ENCODE data around the gene SPACA6.

Gene SPACA6

DNA sequence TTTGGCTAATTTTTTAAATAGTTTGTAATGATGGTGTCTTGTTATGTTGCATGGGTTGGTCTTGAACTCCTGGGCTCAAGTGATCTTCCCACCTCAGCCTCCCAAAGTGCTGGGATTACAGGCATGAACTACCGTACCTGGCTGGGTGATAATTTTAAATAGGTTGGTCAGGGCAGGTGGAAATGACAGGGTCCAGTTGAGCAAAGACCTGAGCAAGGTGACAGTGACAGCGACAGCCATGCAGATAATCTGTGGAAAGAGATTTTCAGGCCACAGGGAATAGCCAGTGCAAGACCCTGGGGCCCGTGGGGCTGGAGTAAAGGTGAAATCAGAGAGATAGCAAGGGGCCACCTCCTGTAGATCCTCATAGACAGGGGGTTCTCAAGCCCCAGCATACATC lies 3.5 kb downstream of the SPACA6 start:
- Histone ChIP-seq H3K36me3 (ENCODE audit: control insufficient read depth in 2 of 2, insufficient read depth in 2 of 2, low read length in 2 of 2) (peaks cover 20 to 58% of the 10 kb centered on the region in 2 donors), H3K9me3 (ENCODE audit: control insufficient read depth in 2 of 2, low read length in 2 of 2) (no peaks in the 10 kb centered on the region), H3K4me3 (ENCODE audit: low read length in 2 of 2) (no peak overlapping the region)

DNA sequence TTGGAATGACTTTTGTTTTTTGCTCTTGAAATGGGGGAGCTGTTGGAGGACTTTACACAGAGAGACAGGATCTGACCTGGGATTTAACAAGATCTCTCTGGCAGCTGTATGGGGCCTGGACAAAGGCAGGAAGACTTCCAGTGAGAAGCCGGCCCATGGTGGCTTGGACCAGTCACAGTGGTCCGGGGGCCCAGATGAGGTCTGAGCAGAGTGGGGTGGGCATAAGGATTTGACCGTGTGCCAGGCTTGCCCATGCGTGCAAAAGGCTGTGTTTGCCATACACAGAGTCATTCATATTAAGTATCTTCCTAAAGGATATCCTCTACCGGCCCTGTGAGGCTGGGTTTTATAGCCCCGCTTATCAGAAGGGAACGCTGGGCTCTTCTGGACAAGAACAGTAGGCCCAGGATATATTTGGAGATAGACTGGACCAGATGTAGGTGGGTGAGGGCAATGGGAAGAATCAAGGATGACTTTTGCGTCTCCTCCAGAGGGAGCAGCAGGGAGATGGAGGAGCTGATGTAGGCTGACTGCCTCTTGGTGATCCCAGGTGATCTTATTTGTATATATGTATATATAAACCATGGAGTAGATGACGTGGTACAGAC lies 4.1 kb downstream of the SPACA6 start:
- Histone ChIP-seq H3K9me3 (ENCODE audit: control insufficient read depth in 2 of 2, low read length in 2 of 2) (no peaks in the 10 kb centered on the region), H3K36me3 (ENCODE audit: control insufficient read depth in 2 of 2, insufficient read depth in 2 of 2, low read length in 2 of 2) (peaks cover 20 to 58% of the 10 kb centered on the region in 2 donors), H3K27me3 (ENCODE audit: control insufficient read depth in 1 of 2, insufficient read depth in 2 of 2, low read length in 2 of 2) (no peaks in the 10 kb centered on the region), H3K27ac (ENCODE audit: low read length) (no peak overlapping the region), H3K4me3 (ENCODE audit: low read length in 2 of 2) (no peak overlapping the region), H3K9ac (ENCODE audit: low read length in 2 of 2) (no peak overlapping the region), H3K4me1 (ENCODE audit: control insufficient read depth, insufficient read depth, low read length) (peaks cover 19% of the 10 kb centered on the region)

More for the DNA sequence above, 3.5 kb downstream of the SPACA6 start:
- Histone ChIP-seq H3K9ac (ENCODE audit: low read length in 2 of 2) (no peak overlapping the region), H3K27me3 (ENCODE audit: control insufficient read depth in 1 of 2, insufficient read depth in 2 of 2, low read length in 2 of 2) (no peaks in the 10 kb centered on the region), H3K27ac (ENCODE audit: low read length) (no peak overlapping the region), H3K4me1 (ENCODE audit: control insufficient read depth, insufficient read depth, low read length) (peaks cover 26% of the 10 kb centered on the region)

DNA sequence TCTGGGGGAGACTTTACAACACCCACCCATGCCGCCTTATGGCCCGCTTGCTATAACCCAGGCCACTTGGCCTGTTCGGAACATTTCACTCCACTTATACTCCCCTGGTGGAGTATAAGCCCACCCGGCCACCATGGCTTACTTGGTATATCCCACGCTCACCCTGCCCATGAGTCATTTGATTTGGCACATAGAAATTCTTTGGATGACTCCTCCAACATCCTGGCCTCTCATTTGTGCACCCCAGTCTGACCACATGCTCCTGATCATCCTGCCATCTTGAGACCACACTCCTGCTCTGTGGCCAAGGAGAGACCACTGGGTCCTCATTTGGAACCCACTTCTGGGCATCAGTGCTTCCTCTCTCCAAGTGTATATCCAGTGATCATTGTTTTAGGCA lies 5.2 kb downstream of the SPACA6 start:
- H3K27ac ChIP-seq (ENCODE audit: low read length): no peak overlapping the region
- no peak overlapping the region for H3K9ac ChIP-seq (ENCODE audit: low read length in 2 of 2)
- no peak overlapping the region for H3K4me3 ChIP-seq (ENCODE audit: low read length in 2 of 2)
- peaks cover 20 to 52% of the 10 kb centered on the region in 2 donors for H3K36me3 ChIP-seq (ENCODE audit: control insufficient read depth in 2 of 2, insufficient read depth in 2 of 2, low read length in 2 of 2)
- H3K4me1 ChIP-seq (ENCODE audit: control insufficient read depth, insufficient read depth, low read length): peaks cover 18% of the 10 kb centered on the region
- no peaks in the 10 kb centered on the region for H3K27me3 ChIP-seq (ENCODE audit: control insufficient read depth in 1 of 2, insufficient read depth in 2 of 2, low read length in 2 of 2)
- no peaks in the 10 kb centered on the region for H3K9me3 ChIP-seq (ENCODE audit: control insufficient read depth in 2 of 2, low read length in 2 of 2)

DNA sequence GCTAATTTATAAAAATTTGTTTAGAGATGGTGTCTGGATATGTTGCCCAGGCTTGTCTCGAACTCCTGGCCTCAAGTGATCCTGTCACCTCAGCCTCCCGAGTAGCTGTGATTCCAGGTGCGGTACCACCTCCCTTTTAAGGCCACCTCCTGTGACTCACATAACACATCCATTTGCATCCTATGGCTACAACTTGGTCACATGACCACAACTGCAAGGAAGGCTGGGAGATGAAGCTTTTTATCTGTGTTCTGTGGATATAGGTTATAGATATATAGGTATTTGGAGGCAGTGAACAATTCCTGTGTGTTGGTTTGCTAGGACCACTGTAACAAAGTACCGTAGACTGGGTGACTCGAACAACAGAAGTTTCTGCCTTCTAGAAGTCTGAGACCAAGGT lies 6.0 kb downstream of the SPACA6 start:
- Histone ChIP-seq H3K9ac (ENCODE audit: low read length in 2 of 2) (no peak overlapping the region), H3K27ac (ENCODE audit: low read length) (no peak overlapping the region), H3K27me3 (ENCODE audit: control insufficient read depth in 1 of 2, insufficient read depth in 2 of 2, low read length in 2 of 2) (no peaks in the 10 kb centered on the region), H3K36me3 (ENCODE audit: control insufficient read depth in 2 of 2, insufficient read depth in 2 of 2, low read length in 2 of 2) (peaks cover 20 to 44% of the 10 kb centered on the region in 2 donors), H3K4me1 (ENCODE audit: control insufficient read depth, insufficient read depth, low read length) (peaks cover 9% of the 10 kb centered on the region), H3K4me3 (ENCODE audit: low read length in 2 of 2) (no peak overlapping the region), H3K9me3 (ENCODE audit: control insufficient read depth in 2 of 2, low read length in 2 of 2) (no peaks in the 10 kb centered on the region)

DNA sequence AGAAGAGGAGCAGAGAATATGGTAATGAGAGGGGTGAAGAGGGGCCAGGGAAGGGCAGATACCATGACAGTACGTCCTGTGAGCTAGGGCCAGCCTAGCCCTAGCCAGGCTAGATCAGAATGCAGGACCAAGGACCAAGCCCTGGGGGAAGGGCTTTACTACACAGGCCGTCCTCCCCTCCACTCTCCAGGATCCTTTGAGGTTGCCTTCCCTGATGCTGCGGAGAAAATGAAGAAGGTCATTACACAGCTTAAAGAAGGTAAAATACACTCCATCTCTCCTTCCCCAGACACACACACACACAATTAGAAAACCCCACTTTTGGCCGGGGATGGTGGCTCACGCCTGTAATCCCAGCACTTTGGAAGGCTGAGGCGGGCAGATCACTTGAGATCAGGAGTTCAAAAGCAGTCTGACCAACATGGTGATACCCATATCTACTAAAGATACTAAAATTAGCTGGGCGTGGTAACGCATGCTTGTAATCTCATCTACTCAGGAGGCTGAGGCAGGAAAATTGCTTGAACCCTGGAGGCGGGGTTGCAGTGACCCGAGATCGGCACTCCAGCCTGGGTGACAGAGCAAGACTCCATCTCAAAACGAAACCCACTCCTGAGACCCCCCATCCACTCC lies 8.5 kb downstream of the SPACA6 start:
- peaks cover 14% of the 10 kb centered on the region for H3K4me1 ChIP-seq (ENCODE audit: control insufficient read depth, insufficient read depth, low read length)
- H3K4me3 ChIP-seq (ENCODE audit: low read length in 2 of 2): no peak overlapping the region
- peaks cover 9 to 30% of the 10 kb centered on the region in 2 donors for H3K36me3 ChIP-seq (ENCODE audit: control insufficient read depth in 2 of 2, insufficient read depth in 2 of 2, low read length in 2 of 2)
- peak overlapping the region; percentile 93 for H3K27ac ChIP-seq (ENCODE audit: low read length)
- H3K9ac ChIP-seq (ENCODE audit: low read length in 2 of 2): no peak overlapping the region
- no peaks in the 10 kb centered on the region for H3K9me3 ChIP-seq (ENCODE audit: control insufficient read depth in 2 of 2, low read length in 2 of 2)
- no peaks in the 10 kb centered on the region for H3K27me3 ChIP-seq (ENCODE audit: control insufficient read depth in 1 of 2, insufficient read depth in 2 of 2, low read length in 2 of 2)

DNA sequence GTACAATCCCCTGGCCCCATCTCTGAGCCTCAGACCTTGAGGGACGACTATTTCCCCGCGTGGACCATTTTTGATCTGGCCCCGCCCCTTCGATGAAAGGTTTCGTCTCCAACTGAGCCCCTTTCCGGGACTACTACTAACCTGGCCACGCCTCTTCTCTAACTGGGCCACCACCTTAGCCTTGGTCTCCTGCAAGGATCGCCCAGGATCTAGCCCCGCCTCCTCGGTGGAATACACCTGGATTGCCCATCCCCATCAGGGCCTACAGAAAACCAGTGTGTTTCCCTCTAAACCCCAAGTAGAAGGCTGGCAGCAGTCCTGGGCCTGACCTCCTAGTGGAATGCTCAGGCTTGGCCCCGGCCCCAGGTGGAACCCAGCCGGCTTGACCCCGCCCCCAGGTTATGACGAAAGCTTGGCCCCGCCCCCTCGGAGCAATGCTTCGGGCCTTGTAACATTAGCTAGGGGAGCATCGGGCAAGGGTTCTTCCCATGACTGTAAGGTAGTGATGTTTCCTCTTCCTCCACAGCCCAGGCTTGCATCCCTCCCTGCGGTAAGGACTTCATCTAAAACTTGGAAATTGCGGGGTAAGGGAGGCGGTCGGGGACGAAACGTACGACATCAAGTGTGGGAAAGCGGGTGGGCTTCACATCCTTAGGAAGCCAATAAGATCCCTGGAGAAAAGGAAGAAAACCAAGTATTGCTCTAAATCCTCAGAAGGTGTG lies 9.1 kb downstream of the SPACA6 start:
- H3K9ac ChIP-seq (ENCODE audit: low read length in 2 of 2): no peak overlapping the region
- no peaks in the 10 kb centered on the region for H3K9me3 ChIP-seq (ENCODE audit: control insufficient read depth in 2 of 2, low read length in 2 of 2)
- H3K4me3 ChIP-seq (ENCODE audit: low read length in 2 of 2): peak overlapping the region in 1 of 2 donors; percentile 35
- peaks cover 16% of the 10 kb centered on the region for H3K4me1 ChIP-seq (ENCODE audit: control insufficient read depth, insufficient read depth, low read length)
- no peaks in the 10 kb centered on the region for H3K27me3 ChIP-seq (ENCODE audit: control insufficient read depth in 1 of 2, insufficient read depth in 2 of 2, low read length in 2 of 2)
- peaks cover 8 to 25% of the 10 kb centered on the region in 2 donors for H3K36me3 ChIP-seq (ENCODE audit: control insufficient read depth in 2 of 2, insufficient read depth in 2 of 2, low read length in 2 of 2)
- peak overlapping the region; percentile 93 for H3K27ac ChIP-seq (ENCODE audit: low read length)

DNA sequence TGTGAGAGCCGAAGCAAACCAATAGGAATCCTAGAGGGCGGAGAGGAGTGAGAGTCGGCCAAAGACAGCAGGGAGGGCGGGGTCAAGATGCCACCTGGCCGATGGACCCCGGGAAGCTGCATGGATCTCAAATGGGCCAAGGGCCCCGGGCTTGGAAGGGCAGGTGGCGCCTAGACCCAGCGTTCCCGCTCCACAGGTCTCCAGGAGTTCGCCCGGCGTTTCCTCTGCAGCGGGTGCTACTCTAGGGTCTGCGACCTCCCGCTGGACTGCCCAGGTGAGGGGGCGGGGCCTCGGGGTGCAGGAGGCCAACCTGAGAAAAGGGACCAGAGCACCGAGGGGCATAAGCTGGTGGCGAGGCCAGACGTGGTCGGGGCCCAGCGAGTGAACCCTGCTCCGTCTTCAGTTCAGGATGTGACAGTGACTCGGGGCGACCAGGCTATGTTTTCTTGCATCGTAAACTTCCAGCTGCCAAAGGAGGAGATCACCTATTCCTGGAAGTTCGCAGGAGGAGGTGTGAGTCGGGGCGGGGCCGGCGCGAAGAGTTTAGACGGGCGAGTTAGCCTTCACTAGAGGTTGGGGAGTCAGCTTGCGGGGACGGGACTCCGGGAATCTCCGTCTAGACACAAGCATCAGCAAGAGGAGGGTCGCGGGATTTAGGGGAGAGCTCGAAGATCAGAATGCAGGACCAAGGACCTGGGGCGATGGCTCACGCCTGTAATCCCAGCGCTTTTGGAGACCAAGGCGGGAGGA lies 9.9 kb downstream of the SPACA6 start:
- Histone ChIP-seq H3K4me1 (ENCODE audit: control insufficient read depth, insufficient read depth, low read length) (peaks cover 16% of the 10 kb centered on the region), H3K9ac (ENCODE audit: low read length in 2 of 2) (no peak overlapping the region), H3K36me3 (ENCODE audit: control insufficient read depth in 2 of 2, insufficient read depth in 2 of 2, low read length in 2 of 2) (peaks cover 8 to 17% of the 10 kb centered on the region in 2 donors), H3K4me3 (ENCODE audit: low read length in 2 of 2) (peak overlapping the region in 1 of 2 donors; percentile 89), H3K27ac (ENCODE audit: low read length) (peak overlapping the region; percentile 93), H3K9me3 (ENCODE audit: control insufficient read depth in 2 of 2, low read length in 2 of 2) (no peaks in the 10 kb centered on the region), H3K27me3 (ENCODE audit: control insufficient read depth in 1 of 2, insufficient read depth in 2 of 2, low read length in 2 of 2) (no peaks in the 10 kb centered on the region)

DNA sequence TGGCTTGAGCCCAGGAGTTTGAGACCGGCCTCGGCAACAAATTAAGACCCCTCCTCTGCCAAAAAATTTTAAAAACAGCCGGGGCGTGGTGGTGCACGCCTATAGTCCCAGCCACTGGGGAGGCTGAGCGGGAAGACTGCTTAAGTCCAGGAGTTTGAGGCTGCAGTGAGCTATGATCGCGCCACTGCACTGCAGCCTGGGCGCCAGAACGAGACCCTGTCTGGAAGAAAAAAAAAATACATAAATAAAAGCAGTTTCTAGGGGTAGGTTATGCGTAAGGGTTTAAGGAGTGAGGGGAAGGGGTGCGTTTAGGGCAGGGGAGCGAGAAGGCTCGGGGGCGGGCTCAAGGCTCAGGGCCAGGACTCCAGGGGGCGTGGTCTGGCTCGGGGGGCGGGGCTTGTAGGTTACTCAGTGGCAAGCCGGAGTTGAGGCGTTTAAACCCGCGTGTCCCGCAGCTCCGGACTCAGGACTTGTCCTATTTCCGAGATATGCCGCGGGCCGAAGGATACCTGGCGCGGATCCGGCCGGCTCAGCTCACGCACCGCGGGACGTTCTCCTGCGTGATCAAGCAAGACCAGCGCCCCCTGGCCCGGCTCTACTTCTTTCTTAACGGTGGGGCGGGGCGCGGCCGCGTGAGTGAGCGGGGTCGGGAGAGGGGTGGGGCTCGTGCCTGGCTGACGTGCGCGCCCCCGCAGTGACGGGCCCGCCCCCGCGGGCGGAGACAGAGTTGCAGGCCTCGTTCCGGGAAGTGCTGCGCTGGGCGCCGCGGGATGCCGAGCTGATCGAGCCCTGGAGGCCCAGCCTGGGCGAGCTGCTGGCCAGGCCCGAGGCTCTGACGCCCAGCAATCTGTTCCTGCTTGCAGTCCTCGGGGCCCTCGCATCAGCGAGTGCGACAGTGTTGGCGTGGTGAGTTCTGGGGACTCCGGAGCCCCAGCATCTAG lies 10.7 kb downstream of the SPACA6 start:
- peak overlapping the region; percentile 95 to 96 for H3K9ac ChIP-seq (ENCODE audit: low read length in 2 of 2)
- peaks cover 16% of the 10 kb centered on the region for H3K4me1 ChIP-seq (ENCODE audit: control insufficient read depth, insufficient read depth, low read length)
- no peaks in the 10 kb centered on the region for H3K9me3 ChIP-seq (ENCODE audit: control insufficient read depth in 2 of 2, low read length in 2 of 2)
- peak overlapping the region; percentile 84 to 89 for H3K4me3 ChIP-seq (ENCODE audit: low read length in 2 of 2)
- H3K36me3 ChIP-seq (ENCODE audit: control insufficient read depth in 2 of 2, insufficient read depth in 2 of 2, low read length in 2 of 2): peaks cover 8 to 9% of the 10 kb centered on the region in 2 donors
- peak overlapping the region; percentile 93 for H3K27ac ChIP-seq (ENCODE audit: low read length)
- H3K27me3 ChIP-seq (ENCODE audit: control insufficient read depth in 1 of 2, insufficient read depth in 2 of 2, low read length in 2 of 2): no peaks in the 10 kb centered on the region

DNA sequence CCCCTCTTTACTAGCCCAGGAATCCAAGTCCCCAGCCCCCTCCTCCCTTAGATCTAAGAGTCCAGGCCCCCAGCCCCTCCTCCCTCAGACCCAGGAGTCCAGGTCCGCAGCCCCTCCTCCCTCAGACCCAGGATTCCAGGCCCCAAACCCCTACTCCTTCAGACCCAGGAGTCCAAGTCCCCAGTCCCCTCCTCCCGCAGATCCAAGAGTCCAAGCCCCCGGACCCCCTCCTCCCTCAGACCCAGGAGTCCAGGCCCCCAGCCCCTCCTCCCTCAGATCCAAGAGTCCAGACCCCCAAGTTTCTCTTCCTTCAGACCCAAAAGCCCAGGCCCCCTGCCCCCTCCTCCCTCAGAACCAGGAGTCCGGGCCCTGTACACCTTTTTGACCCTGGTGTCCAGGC lies 11.5 kb downstream of the SPACA6 start:
- peaks cover 16% of the 10 kb centered on the region for H3K4me1 ChIP-seq (ENCODE audit: control insufficient read depth, insufficient read depth, low read length)
- H3K27ac ChIP-seq (ENCODE audit: low read length): peak overlapping the region; percentile 93
- H3K9ac ChIP-seq (ENCODE audit: low read length in 2 of 2): peak overlapping the region; percentile 95 to 96
- peak overlapping the region; percentile 84 to 89 for H3K4me3 ChIP-seq (ENCODE audit: low read length in 2 of 2)
- H3K27me3 ChIP-seq (ENCODE audit: control insufficient read depth in 1 of 2, insufficient read depth in 2 of 2, low read length in 2 of 2): no peaks in the 10 kb centered on the region
- peaks cover 6 to 8% of the 10 kb centered on the region in 2 donors for H3K36me3 ChIP-seq (ENCODE audit: control insufficient read depth in 2 of 2, insufficient read depth in 2 of 2, low read length in 2 of 2)
- H3K9me3 ChIP-seq (ENCODE audit: control insufficient read depth in 2 of 2, low read length in 2 of 2): no peaks in the 10 kb centered on the region

DNA sequence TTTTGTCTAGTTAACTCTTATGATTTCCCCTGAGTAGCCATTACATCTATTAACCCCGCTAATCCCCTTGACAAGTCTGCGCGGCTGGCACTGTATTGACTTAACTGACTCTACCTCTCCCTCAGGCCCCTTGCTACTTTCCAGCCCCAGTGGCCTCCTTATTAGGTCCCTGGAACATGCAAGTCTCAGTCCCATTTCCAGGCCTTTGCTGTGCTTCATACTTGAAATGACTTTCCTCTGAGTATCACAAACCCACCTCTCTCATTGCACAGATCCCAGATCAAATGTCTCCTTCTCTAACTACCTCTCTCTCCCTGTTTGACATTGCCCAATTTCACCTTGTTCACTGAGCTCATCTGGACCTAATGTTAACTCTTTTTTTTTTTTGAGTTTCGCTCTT lies 13.2 kb downstream of the SPACA6 start:
- H3K36me3 ChIP-seq (ENCODE audit: control insufficient read depth in 2 of 2, insufficient read depth in 2 of 2, low read length in 2 of 2): peaks cover 6 to 8% of the 10 kb centered on the region in 2 donors
- peaks cover 16% of the 10 kb centered on the region for H3K4me1 ChIP-seq (ENCODE audit: control insufficient read depth, insufficient read depth, low read length)

More for the DNA sequence above, 13.2 kb downstream of the SPACA6 start:
- H3K9me3 ChIP-seq (ENCODE audit: control insufficient read depth in 2 of 2, low read length in 2 of 2): no peaks in the 10 kb centered on the region
- H3K4me3 ChIP-seq (ENCODE audit: low read length in 2 of 2): no peak overlapping the region
- no peaks in the 10 kb centered on the region for H3K27me3 ChIP-seq (ENCODE audit: control insufficient read depth in 1 of 2, insufficient read depth in 2 of 2, low read length in 2 of 2)
- no peak overlapping the region for H3K9ac ChIP-seq (ENCODE audit: low read length in 2 of 2)
- H3K27ac ChIP-seq (ENCODE audit: low read length): no peak overlapping the region
